Measurements from ENCODE around the gene LCN6.

LCN6 gene

GRCh38 chr9:136748666-136749611, 614 bp upstream of the LCN6 start:
- ChIA-PET POLR2A (interaction anchor here (1.8 kb wide), 1 partner anchor 21 kb away, joined by 5 read pairs; no protein-coding TSS in a partner anchor), CTCF (no interaction called here)
- no peak for DNase-seq (ENCODE audit: extremely low spot score)
- TF ChIP-seq FOXA1 (IDR thresholded peaks at IDR 0.05) (no peak), BHLHE40 (IDR thresholded peaks at IDR 0.05; ENCODE audit: borderline replicate concordance) (no peak), PKNOX1 (IDR thresholded peaks at IDR 0.05) (no peak), NFRKB (IDR thresholded peaks at IDR 0.05) (no peak), FOXM1 (IDR thresholded peaks at IDR 0.05; ENCODE audit: borderline replicate concordance) (no peak), FOXK2 (IDR thresholded peaks at IDR 0.05) (no peak), ZNF384 (IDR thresholded peaks at IDR 0.05) (no peak), ARNT (IDR thresholded peaks at IDR 0.05) (no peak), LEF1 (IDR thresholded peaks at IDR 0.05; ENCODE audit: borderline replicate concordance) (no peak), CTBP1 (IDR thresholded peaks at IDR 0.05; ENCODE audit: borderline replicate concordance) (no peak), L3MBTL2 (conservative IDR thresholded peaks at IDR 0.05) (no peak), TARDBP (IDR thresholded peaks at IDR 0.05) (no peak), SUZ12 (IDR thresholded peaks at IDR 0.05) (no peak), ELF4 (IDR thresholded peaks at IDR 0.05) (no peak), SP1 (IDR thresholded peaks at IDR 0.05) (no peak)

- DNase-seq (ENCODE audit: extremely low spot score) = no peak
- ChIA-PET CTCF (no interaction called here), POLR2A (no interaction called here)
- TF ChIP-seq FOXA1 (IDR thresholded peaks at IDR 0.05) = no peak
- no peak for TF ChIP-seq LEF1 (IDR thresholded peaks at IDR 0.05; ENCODE audit: borderline replicate concordance)
- TF ChIP-seq ZNF384 (IDR thresholded peaks at IDR 0.05) = no peak
- TF ChIP-seq FOXM1 (IDR thresholded peaks at IDR 0.05; ENCODE audit: borderline replicate concordance) = no peak
- no peak for TF ChIP-seq TARDBP (IDR thresholded peaks at IDR 0.05)
- TF ChIP-seq PKNOX1 (IDR thresholded peaks at IDR 0.05) = no peak
Measured at GRCh38 chr9:136747161-136748060, 914 bp downstream of the LCN6 start.

- ChIA-PET POLR2A (no interaction called here), CTCF (no interaction called here)
- TF ChIP-seq CTBP1 (IDR thresholded peaks at IDR 0.05; ENCODE audit: borderline replicate concordance) (no peak), ELF4 (IDR thresholded peaks at IDR 0.05) (no peak), ZNF384 (IDR thresholded peaks at IDR 0.05) (no peak), BHLHE40 (IDR thresholded peaks at IDR 0.05; ENCODE audit: borderline replicate concordance) (no peak), LEF1 (IDR thresholded peaks at IDR 0.05; ENCODE audit: borderline replicate concordance) (no peak), PKNOX1 (IDR thresholded peaks at IDR 0.05) (no peak), FOXM1 (IDR thresholded peaks at IDR 0.05; ENCODE audit: borderline replicate concordance) (no peak), HDGF (IDR thresholded peaks at IDR 0.05; ENCODE audit: borderline replicate concordance) (no peak), SP1 (IDR thresholded peaks at IDR 0.05) (no peak), TARDBP (IDR thresholded peaks at IDR 0.05) (no peak), FOXA1 (IDR thresholded peaks at IDR 0.05) (no peak), NFRKB (IDR thresholded peaks at IDR 0.05) (no peak), SUZ12 (IDR thresholded peaks at IDR 0.05) (no peak), ARNT (IDR thresholded peaks at IDR 0.05) (no peak)
- DNase-seq (ENCODE audit: extremely low spot score) = no peak
Measured at GRCh38 chr9:136746621-136747020, 1.7 kb downstream of the LCN6 start.

- POLR2A ChIA-PET = interaction anchor here (1.9 kb wide), 1 partner anchor 17 kb away, joined by 12 read pairs; no protein-coding TSS in a partner anchor
- CTCF ChIA-PET = no interaction called here
- TF ChIP-seq ELF4 (IDR thresholded peaks at IDR 0.05) (no peak), LEF1 (IDR thresholded peaks at IDR 0.05; ENCODE audit: borderline replicate concordance) (no peak), SUZ12 (IDR thresholded peaks at IDR 0.05) (no peak), FOXM1 (IDR thresholded peaks at IDR 0.05; ENCODE audit: borderline replicate concordance) (no peak), FOXA1 (IDR thresholded peaks at IDR 0.05) (no peak), ARNT (IDR thresholded peaks at IDR 0.05) (no peak), L3MBTL2 (conservative IDR thresholded peaks at IDR 0.05) (no peak), SP1 (IDR thresholded peaks at IDR 0.05) (no peak), ZNF384 (IDR thresholded peaks at IDR 0.05) (no peak), TARDBP (IDR thresholded peaks at IDR 0.05) (no peak), NFRKB (IDR thresholded peaks at IDR 0.05) (no peak), CTBP1 (IDR thresholded peaks at IDR 0.05; ENCODE audit: borderline replicate concordance) (no peak), PKNOX1 (IDR thresholded peaks at IDR 0.05) (no peak), BHLHE40 (IDR thresholded peaks at IDR 0.05; ENCODE audit: borderline replicate concordance) (no peak), HDGF (IDR thresholded peaks at IDR 0.05; ENCODE audit: borderline replicate concordance) (no peak), FOXK2 (IDR thresholded peaks at IDR 0.05) (no peak)
- no peak for DNase-seq (ENCODE audit: extremely low spot score)
Measured at GRCh38 chr9:136746155-136746490, 2.2 kb downstream of the LCN6 start.
